Effector CD4-positive, alpha-beta T cell (primary cell): ENCODE data around the gene GRIN2B.

Experiments
- DNase-seq: peaks from one replicate; pipeline ENCODE4 v3.0.0-alpha.2; 2020

Gene GRIN2B

DNA sequence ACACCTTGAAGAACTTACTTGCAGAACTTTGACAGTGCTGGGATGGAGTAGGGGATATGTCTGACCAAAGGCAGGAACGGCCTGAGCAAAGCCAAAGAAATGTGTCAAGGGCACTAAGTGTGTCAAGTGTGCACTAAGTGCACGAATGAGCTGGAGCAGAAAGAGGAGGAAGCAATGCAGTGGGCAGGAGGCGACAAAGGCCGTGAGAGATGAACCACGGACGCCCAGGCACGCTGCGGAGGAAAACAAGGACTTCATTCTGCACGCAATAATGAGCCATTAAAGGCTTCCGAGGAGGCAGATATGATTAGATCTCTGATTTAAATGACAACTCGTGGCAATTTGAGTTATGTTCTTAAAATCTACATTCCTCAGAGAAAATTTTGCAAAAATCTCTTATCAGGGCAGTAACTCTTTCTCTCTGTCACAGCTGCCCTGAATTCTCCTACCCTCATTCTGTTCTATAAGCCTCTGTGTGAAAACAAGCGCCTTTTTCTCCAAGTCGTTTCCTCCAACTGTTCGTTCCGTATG, 25.3 kb downstream of the GRIN2B start:
- no peak for DNase-seq

DNA sequence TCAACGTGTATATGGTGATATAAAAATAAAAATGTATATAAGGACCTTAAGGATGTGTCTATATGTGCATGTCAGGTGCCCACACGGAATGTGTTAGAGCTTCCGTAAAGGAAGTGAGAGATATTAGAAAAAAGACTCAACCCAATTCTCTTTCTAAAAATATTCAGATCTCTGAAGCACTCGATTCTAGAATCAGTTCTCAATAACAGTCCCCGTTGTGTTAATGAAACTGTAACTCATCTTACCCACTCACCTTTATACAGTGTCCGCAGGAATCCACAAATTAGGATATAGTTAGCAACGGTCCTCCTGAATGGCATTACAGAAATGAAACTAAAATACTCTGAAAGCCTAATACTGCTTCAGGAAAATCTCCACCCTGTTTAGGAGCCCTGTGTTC, 29.3 kb downstream of the GRIN2B start:
- no peak for DNase-seq

DNA sequence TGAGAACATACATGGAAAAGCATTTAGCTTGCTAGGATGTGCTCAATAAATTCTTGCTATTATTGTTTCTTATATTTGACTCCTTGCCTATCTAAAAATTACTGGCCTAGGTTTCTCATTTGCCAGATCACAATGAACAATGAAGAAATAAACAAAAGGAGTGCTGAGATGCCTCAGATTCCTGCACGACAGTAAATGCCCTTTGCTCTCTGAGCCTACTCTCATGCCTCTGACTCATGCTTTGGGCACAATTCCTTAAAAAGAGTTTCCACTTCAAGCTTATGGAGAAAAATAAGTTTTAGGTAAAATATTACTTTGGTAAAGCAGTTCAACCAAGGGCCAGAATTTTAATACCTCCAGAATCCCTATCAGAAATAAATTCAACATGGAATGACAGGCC, 30.9 kb downstream of the GRIN2B start:
- DNase-seq = no peak

DNA sequence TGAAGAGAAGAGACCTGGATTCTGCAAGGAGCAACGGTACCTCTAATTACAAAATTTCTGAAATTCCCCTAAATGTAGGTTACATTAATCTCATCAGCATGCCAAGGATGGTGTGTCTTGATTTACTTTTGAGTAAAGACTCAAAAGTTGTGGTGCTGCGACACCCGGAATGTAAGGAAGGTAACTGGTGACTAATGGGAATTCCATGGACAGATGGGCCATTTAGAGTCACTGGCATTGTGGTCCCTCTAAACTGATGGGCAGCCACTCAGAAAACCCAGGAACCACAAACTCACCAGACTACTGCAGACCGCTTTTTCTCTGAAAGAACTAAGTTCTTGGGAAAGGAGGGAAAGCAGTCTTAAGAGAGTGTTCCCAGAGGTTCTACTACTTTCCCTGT, 32.8 kb downstream of the GRIN2B start:
- no peak for DNase-seq

DNA sequence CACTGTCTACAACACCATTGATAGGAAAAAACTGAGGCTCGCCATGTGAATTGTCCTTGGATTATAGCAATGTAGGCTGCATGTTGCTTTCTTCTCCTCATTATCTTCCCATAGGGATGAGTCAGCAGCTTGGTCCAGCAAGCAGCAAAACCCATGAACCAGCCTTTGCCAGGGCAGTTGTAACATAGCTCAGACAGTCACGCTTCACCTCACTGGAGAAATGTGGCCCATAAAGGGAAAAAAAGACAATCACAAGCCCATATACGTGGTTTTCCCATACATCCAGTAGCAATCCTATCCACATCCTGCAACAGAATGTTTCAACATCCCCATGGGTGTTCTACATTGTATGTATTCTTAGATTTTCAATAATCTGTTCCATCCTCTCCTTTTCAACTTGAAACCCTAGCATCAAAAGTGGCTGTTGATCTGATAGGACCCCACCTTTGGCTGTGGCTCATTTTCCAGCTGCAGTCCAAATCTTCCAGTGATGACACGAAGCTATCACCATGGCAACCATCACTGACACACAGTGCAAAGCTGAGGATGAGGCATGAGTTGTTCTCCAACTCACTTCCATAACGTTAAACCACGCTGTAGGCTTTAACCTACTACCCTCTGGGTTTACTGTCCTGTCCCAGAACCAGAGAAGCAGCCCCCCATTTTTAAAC, 34.0 kb downstream of the GRIN2B start:
- DNase-seq = no peak

DNA sequence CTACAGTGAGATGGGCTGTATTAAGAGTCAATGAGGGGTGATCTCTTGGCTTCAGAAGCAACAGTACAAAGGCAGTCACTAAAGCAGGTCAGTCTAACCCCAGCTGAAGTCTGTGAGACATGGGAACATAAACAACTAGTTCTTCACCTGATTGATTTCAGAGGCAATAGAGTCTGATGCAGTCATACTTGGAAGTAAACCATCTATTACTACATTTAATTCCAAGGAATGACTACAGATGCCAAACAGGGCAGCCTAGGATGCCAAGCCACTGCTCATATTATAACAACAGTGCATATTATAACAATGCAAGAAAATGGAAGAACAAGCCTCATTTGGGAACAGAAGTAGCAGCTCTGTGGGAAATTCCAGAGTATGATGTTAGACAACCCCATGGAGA, 35.8 kb downstream of the GRIN2B start:
- no peak for DNase-seq

DNA sequence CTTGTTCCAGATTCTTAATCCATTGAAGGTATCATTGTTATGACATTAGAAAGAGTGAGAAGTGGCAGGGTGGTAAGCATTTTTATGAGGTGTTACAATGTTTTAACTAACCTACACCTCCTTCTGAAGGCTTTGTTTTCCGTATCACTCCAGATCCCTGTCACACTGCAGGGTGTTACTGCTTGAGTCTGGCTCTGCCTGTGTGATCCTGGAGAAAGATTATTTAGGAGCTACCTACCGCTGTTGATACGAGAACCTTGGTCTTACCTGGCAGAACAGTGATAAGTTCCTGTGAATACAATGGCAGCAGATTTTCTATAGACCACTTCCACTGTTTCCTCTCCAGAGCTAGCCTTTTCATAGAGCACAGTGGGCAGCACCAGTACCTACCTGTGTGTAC, 36.2 kb downstream of the GRIN2B start:
- no peak for DNase-seq

DNA sequence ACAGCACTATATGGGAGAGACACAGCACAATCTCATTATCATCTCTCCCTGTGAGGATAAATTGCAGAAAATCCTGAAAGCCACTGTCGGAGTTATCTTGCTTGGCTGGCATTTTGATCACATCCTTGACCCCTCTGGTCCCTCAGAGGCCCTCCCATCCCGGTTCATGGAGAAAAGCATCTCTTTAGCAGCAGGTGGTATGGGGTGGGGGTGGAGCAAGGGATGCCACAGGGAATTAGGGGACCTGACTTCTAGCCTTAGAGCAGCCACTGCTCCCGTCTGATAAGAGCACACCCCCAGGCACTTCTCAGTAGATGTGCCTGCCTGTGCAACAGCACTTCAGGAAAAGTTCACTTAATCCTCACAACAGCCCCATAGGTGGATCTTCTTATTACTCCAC, 38.6 kb downstream of the GRIN2B start:
- DNase-seq = no peak

DNA sequence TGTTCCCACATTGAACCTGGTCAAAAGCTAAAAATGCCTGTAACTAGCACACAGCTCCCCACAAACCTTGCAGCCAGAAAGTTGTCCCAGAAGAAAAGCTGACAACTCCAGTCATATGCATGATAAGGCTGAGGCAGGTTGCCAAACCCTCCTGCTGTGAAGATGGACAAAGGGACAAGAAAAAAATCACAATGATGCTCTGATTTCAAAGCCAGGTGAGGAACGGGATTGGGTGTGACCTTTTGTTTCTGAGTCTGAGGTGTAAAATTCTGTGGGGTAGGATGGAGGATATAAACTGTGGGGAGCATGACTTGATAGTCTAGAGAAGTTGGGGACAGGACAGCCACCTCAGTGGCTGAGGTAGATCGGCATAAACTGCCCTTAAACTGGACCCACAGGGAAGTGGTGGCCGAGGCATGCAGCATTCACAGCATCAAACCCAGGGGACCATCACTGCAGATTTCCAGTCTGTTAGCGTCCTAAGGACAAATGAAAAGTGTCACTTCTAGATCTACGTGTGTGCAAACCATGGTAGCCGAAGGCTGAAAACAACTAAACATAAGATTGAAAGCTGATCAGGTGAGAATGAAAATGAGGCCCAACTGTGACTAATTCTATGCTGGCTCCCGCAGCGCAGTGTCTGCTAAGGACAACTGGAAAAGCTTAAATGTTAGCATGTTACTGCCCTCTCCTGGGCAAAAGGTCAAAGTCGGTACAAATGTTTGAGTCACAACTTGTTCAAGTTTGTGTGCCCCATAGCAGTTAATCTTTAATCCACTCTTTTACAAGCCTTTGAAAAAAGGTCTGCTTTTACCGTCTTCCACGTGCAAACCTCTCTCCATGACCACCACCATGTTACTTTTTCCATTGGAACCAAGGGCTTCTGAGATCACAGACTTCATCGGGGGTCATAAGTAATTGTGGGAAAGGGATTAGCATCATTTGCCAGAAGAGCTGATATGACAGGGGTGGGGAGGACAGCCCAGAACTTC, 39.8 kb downstream of the GRIN2B start:
- no peak for DNase-seq

DNA sequence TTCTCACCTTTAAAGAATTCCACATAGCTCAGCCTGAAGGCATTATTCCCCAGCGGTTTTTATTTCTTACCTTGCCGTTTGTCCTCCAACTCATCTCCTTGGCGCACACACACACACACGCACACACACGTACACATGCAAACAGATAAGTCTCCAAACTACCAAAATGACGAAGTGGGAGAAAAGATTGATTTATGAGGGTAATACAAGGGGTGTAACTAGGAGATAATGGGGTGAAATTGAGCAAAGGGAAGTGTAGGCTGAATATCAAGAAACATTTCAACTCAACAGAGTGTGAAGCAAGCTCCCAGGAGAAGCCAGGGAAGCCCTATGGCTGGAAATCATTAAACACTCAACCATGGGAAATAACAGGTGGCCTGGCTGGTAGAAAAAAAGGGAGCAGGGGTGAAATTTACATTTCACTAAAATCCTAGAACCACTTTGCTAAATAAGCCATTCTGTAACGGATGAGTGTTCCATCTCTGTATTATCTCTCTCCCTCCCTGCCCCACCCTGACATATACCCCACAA, 41.0 kb downstream of the GRIN2B start:
- DNase-seq = no peak

DNA sequence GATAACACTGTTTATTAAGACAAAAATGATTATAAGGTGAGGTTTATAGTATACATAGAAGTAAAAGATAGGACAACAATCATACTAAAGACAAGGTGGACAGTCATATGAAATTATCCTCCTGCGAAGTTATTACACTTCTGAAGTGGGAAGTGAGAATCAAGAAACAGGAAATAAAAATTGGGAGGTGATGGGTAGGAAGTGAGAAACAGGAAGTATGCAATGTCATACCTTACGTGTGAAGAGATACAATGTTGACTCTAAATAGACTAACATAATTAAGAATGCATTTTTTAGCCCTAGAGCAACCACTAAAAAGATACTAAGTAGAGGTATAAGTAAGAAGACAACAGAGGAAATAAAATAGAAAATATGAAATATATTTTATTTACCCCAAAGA, 43.7 kb downstream of the GRIN2B start:
- no peak for DNase-seq

DNA sequence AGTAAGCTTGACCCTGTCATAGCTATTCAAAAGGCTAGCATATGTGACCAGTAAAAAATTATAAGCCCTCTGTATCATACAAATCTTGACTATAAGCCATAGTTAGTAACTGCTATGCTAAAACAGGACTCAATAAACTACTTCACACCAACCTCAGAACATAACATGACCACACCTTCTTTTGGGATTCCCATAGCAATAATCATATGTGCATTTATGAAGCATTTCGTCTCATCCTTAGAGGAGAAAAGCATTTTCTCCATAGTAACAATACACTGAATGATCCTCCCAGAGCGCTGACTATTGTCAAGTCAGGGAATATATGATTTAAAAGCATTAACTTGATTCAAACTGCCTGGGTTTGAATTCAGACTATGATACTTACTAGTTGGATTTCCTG, 46.2 kb downstream of the GRIN2B start:
- no peak for DNase-seq
